ENCODE measurements around the gene RRP15.
A peak's percentile ranks its signal among the peaks of the same experiment; 100 is the strongest.

The RRP15 gene

DNA sequence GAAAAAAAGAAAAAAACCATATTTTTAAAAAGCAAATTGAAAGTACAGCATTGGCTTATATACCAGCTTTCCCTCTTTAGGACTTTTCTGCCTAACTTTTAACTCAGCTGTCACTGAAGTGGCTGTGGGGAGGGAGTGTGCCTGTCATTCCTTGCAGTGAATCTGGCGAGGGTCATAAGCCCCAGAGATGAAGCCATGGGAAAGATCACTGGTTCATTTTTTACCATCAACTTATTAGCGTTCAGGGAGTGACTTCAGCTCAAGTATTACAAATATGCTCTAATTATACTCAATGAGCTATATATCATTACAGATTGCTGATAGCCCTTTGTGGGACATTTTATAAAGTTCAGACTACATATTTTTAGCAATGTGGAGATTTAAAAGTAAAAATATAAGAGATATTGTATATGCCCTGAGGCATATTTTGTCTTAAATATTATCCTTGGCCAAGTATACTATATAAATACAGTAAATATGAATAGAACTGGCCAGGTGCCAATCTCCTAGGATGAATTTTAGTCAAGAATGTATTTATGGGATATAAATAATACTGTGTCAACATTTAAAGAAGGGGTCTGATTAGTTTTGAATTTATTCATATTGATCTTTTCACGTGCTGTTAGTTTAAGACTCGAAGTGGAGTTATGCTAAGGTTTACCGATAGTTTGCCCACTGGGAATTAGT, 64.4 kb downstream of the RRP15 start:
- Histone ChIP-seq H3K18ac (ENCODE audit: low read length) (no peak overlapping the region), H2BK120ac (ENCODE audit: insufficient read depth, low read length, poor library complexity) (no peak overlapping the region), H3K79me1 (ENCODE audit: low read length) (peaks cover 13% of the 10 kb centered on the region), H3K4ac (ENCODE audit: low read depth, low read length) (no peak overlapping the region), H3K23ac (ENCODE audit: low read length) (no peak overlapping the region), H3K9me3 (ENCODE audit: insufficient read depth, low read depth, low read length) (no peaks in the 10 kb centered on the region), H4K8ac (ENCODE audit: low read depth, low read length) (no peak overlapping the region), H2AFZ (ENCODE audit: insufficient read depth, low read length, poor library complexity) (no peak overlapping the region), H3K36me3 (ENCODE audit: control insufficient read depth in 1 of 2, insufficient read depth in 2 of 2, low read length in 2 of 2) (no peaks in the 10 kb centered on the region), H3K4me3 (ENCODE audit: low read depth, low read length) (no peak overlapping the region), H4K12ac (ENCODE audit: low read depth, low read length) (no peak overlapping the region), H3K9ac (ENCODE audit: low read length) (no peak overlapping the region), H2BK5ac (ENCODE audit: low read depth, low read length, poor library complexity) (no peak overlapping the region), H2BK12ac (ENCODE audit: low read length) (no peak overlapping the region), H3K14ac (ENCODE audit: low read length) (no peak overlapping the region), H3K27me3 (ENCODE audit: insufficient read depth, low read length) (no peaks in the 10 kb centered on the region), H3K79me2 (ENCODE audit: control insufficient read depth, insufficient read depth, low read length, poor library complexity) (no peaks in the 10 kb centered on the region), H2AK5ac (ENCODE audit: low read length) (no peak overlapping the region), H4K91ac (ENCODE audit: low read depth, low read length) (no peak overlapping the region), H3K27ac (ENCODE audit: low read depth, low read length) (no peak overlapping the region), H3K4me2 (ENCODE audit: low read length) (no peak overlapping the region), H3K4me1 (ENCODE audit: control insufficient read depth in 1 of 2, insufficient read depth in 2 of 2, low read length in 2 of 2) (no peaks in the 10 kb centered on the region)
- no CpG with 5 or more reads among the region's 5 CpGs for WGBS (ENCODE audit: extremely low coverage, insufficient coverage, insufficient read length)
- DNase-seq, result peak in 1 of 2 donors; percentile 41

DNA sequence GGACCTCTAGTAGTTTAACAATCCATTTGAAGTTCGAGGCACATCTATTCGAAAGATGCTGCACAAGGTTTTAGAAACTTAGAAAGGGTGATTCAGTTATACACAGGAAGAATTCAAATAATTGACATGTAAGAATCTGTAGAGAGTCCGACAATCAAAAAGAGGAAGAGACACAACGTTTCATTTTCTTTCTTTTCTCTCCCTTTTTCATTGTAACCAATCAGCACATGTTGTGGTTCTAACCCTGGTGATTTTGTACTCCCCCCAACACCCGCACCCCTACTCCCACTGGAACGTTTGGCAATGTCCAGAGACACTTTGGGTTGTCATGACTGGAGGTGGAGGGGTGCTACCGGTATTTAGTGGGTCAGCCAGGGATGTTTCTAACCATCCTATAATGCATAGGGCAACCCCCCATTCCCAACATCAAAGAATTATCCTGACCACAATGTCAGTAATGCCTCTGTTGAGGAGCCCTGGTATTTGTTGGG, 65.0 kb downstream of the RRP15 start:
- no peak for DNase-seq
- H3K79me1 ChIP-seq (ENCODE audit: low read length), result peaks cover 13% of the 10 kb centered on the region
- H3K18ac ChIP-seq (ENCODE audit: low read length), result no peak overlapping the region
- H3K4me3 ChIP-seq (ENCODE audit: low read depth, low read length), result no peak overlapping the region
- no CpG with 5 or more reads among the region's 7 CpGs for WGBS (ENCODE audit: extremely low coverage, insufficient coverage, insufficient read length)
- peak overlapping the region; percentile 31 for H3K4me2 ChIP-seq (ENCODE audit: low read length)
- H3K27ac ChIP-seq (ENCODE audit: low read depth, low read length), result no peak overlapping the region
- H3K9me3 ChIP-seq (ENCODE audit: insufficient read depth, low read depth, low read length), result no peaks in the 10 kb centered on the region
- no peaks in the 10 kb centered on the region for H3K79me2 ChIP-seq (ENCODE audit: control insufficient read depth, insufficient read depth, low read length, poor library complexity)
- no peaks in the 10 kb centered on the region for H3K27me3 ChIP-seq (ENCODE audit: insufficient read depth, low read length)
- no peak overlapping the region for H2AFZ ChIP-seq (ENCODE audit: insufficient read depth, low read length, poor library complexity)
- no peak overlapping the region for H2BK12ac ChIP-seq (ENCODE audit: low read length)
- H2BK120ac ChIP-seq (ENCODE audit: insufficient read depth, low read length, poor library complexity), result no peak overlapping the region
- no peak overlapping the region for H3K4ac ChIP-seq (ENCODE audit: low read depth, low read length)
- H4K12ac ChIP-seq (ENCODE audit: low read depth, low read length), result no peak overlapping the region
- no peak overlapping the region for H2AK5ac ChIP-seq (ENCODE audit: low read length)
- H4K91ac ChIP-seq (ENCODE audit: low read depth, low read length), result no peak overlapping the region
- no peak overlapping the region for H3K23ac ChIP-seq (ENCODE audit: low read length)
- no peaks in the 10 kb centered on the region for H3K36me3 ChIP-seq (ENCODE audit: control insufficient read depth in 1 of 2, insufficient read depth in 2 of 2, low read length in 2 of 2)
- peak overlapping the region; percentile 4 for H3K9ac ChIP-seq (ENCODE audit: low read length)
- H4K8ac ChIP-seq (ENCODE audit: low read depth, low read length), result no peak overlapping the region
- H2BK5ac ChIP-seq (ENCODE audit: low read depth, low read length, poor library complexity), result no peak overlapping the region
- H3K14ac ChIP-seq (ENCODE audit: low read length), result no peak overlapping the region
- H3K4me1 ChIP-seq (ENCODE audit: control insufficient read depth in 1 of 2, insufficient read depth in 2 of 2, low read length in 2 of 2), result no peaks in the 10 kb centered on the region

DNA sequence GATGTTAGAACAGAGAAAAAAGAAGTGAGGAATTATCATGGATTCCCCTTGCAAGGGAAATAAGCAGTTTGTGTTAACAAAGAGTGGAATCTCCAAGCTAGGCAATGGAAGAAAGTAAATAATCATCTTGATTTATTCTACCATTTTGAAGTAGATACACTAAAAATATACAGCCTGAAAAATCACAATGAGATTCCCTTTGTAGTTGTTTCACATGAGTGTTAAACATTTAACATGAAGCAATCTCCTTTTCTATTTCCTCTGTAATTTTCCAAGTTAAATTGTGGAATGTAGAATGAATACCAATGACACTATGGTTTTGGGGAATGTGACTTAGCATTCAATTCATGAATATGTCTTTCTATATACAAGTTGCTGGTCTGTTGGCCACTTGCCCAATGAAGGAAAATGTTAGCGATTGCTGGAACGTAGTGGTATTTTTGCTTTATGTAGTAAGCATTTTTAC, 65.7 kb downstream of the RRP15 start:
- Histone ChIP-seq H3K79me2 (ENCODE audit: control insufficient read depth, insufficient read depth, low read length, poor library complexity) (no peaks in the 10 kb centered on the region), H4K12ac (ENCODE audit: low read depth, low read length) (no peak overlapping the region), H2BK12ac (ENCODE audit: low read length) (no peak overlapping the region), H3K4ac (ENCODE audit: low read depth, low read length) (no peak overlapping the region), H3K27ac (ENCODE audit: low read depth, low read length) (no peak overlapping the region), H3K4me3 (ENCODE audit: low read depth, low read length) (no peak overlapping the region), H3K4me1 (ENCODE audit: control insufficient read depth in 1 of 2, insufficient read depth in 2 of 2, low read length in 2 of 2) (no peaks in the 10 kb centered on the region), H3K27me3 (ENCODE audit: insufficient read depth, low read length) (no peaks in the 10 kb centered on the region), H3K14ac (ENCODE audit: low read length) (no peak overlapping the region), H2AFZ (ENCODE audit: insufficient read depth, low read length, poor library complexity) (no peak overlapping the region), H3K23ac (ENCODE audit: low read length) (no peak overlapping the region), H3K79me1 (ENCODE audit: low read length) (peaks cover 7% of the 10 kb centered on the region), H2AK5ac (ENCODE audit: low read length) (no peak overlapping the region), H3K9ac (ENCODE audit: low read length) (no peak overlapping the region), H3K4me2 (ENCODE audit: low read length) (no peak overlapping the region), H4K8ac (ENCODE audit: low read depth, low read length) (no peak overlapping the region), H3K9me3 (ENCODE audit: insufficient read depth, low read depth, low read length) (no peaks in the 10 kb centered on the region), H3K36me3 (ENCODE audit: control insufficient read depth in 1 of 2, insufficient read depth in 2 of 2, low read length in 2 of 2) (no peaks in the 10 kb centered on the region), H2BK5ac (ENCODE audit: low read depth, low read length, poor library complexity) (no peak overlapping the region), H4K91ac (ENCODE audit: low read depth, low read length) (no peak overlapping the region), H2BK120ac (ENCODE audit: insufficient read depth, low read length, poor library complexity) (no peak overlapping the region), H3K18ac (ENCODE audit: low read length) (no peak overlapping the region)
- peak; percentile 77 to 94 for DNase-seq
- no CpG with 5 or more reads among the region's 2 CpGs for WGBS (ENCODE audit: extremely low coverage, insufficient coverage, insufficient read length)

DNA sequence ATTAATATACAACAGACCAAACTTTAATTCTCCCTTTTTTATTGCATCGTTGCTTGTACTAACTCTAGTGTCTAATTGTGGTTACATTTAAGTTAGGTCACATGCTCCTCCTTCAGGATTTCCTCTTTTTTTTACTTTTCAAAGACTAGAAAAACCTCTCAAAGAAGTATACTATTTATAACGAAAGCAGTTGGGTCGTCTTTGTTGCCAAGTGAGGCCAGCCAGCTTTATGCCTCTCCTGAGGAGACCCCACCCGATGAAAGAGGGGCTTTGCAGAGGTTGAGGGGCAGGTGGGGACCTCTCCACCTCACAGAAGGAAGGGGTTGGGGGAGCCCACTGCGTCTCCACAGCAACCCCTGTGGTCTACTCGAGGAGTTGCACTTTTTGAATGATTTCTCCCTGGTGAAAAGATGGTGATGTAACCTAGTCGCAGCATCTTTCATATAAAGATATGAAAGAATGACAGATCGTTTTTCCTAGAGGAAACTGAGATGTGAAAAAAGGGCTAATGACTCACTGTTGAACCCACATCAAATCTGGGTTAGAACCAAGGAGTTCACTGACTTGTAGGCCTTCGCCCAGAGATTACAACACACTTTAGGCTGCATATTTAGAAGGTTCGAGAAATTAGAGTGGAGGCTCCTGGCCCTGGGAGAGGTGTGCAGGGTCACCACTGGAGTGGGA, 66.4 kb downstream of the RRP15 start:
- no peak overlapping the region for H4K12ac ChIP-seq (ENCODE audit: low read depth, low read length)
- no peak overlapping the region for H2BK5ac ChIP-seq (ENCODE audit: low read depth, low read length, poor library complexity)
- no peak overlapping the region for H2BK120ac ChIP-seq (ENCODE audit: insufficient read depth, low read length, poor library complexity)
- H3K79me1 ChIP-seq (ENCODE audit: low read length), result peaks cover 5% of the 10 kb centered on the region
- no peak overlapping the region for H2AK5ac ChIP-seq (ENCODE audit: low read length)
- no peaks in the 10 kb centered on the region for H3K36me3 ChIP-seq (ENCODE audit: control insufficient read depth in 1 of 2, insufficient read depth in 2 of 2, low read length in 2 of 2)
- H4K8ac ChIP-seq (ENCODE audit: low read depth, low read length), result no peak overlapping the region
- no peaks in the 10 kb centered on the region for H3K4me1 ChIP-seq (ENCODE audit: control insufficient read depth in 1 of 2, insufficient read depth in 2 of 2, low read length in 2 of 2)
- peak in 1 of 2 donors; percentile 39 for DNase-seq
- H3K4me3 ChIP-seq (ENCODE audit: low read depth, low read length), result no peak overlapping the region
- H3K23ac ChIP-seq (ENCODE audit: low read length), result no peak overlapping the region
- peak overlapping the region; percentile 27 for H2BK12ac ChIP-seq (ENCODE audit: low read length)
- H3K4me2 ChIP-seq (ENCODE audit: low read length), result no peak overlapping the region
- no peak overlapping the region for H4K91ac ChIP-seq (ENCODE audit: low read depth, low read length)
- H3K9me3 ChIP-seq (ENCODE audit: insufficient read depth, low read depth, low read length), result no peaks in the 10 kb centered on the region
- H3K4ac ChIP-seq (ENCODE audit: low read depth, low read length), result no peak overlapping the region
- H3K9ac ChIP-seq (ENCODE audit: low read length), result no peak overlapping the region
- H3K18ac ChIP-seq (ENCODE audit: low read length), result no peak overlapping the region
- H3K79me2 ChIP-seq (ENCODE audit: control insufficient read depth, insufficient read depth, low read length, poor library complexity), result no peaks in the 10 kb centered on the region
- no CpG with 5 or more reads among the region's 10 CpGs for WGBS (ENCODE audit: extremely low coverage, insufficient coverage, insufficient read length)
- no peak overlapping the region for H3K27ac ChIP-seq (ENCODE audit: low read depth, low read length)
- H2AFZ ChIP-seq (ENCODE audit: insufficient read depth, low read length, poor library complexity), result no peak overlapping the region
- no peaks in the 10 kb centered on the region for H3K27me3 ChIP-seq (ENCODE audit: insufficient read depth, low read length)
- H3K14ac ChIP-seq (ENCODE audit: low read length), result no peak overlapping the region

Measured in trophoblast cell (in vitro differentiated cells and primary cell).